Measurements from ENCODE around the gene TMEM182.

GRCh38 chr2:102782187-102782586 lies 20.4 kb downstream of the TMEM182 start:
- TF ChIP-seq CTCF (IDR thresholded peaks at IDR 0.05), result no peak
- TF ChIP-seq EZH2 (IDR thresholded peaks at IDR 0.05), result no peak
- no peak for TF ChIP-seq EZH2phosphoT487 (IDR thresholded peaks at IDR 0.05)

Data from neural progenitor cell (in vitro differentiated cells).